Stimulated activated CD4-positive, alpha-beta T cell treated with anti-CD3 and anti-CD28 coated beads, TNF-alpha, amount 100 ng/mL, for 4 hours (primary cell): ENCODE data around the gene CDC42BPG.

Experiments
- DNase-seq, 3 experiments: peaks; one replicate each; pipeline ENCODE4 v3.0.0-alpha.2; 2020; ENCODE audit warnings: low read depth in 3 of 3

CDC42BPG gene

DNA sequence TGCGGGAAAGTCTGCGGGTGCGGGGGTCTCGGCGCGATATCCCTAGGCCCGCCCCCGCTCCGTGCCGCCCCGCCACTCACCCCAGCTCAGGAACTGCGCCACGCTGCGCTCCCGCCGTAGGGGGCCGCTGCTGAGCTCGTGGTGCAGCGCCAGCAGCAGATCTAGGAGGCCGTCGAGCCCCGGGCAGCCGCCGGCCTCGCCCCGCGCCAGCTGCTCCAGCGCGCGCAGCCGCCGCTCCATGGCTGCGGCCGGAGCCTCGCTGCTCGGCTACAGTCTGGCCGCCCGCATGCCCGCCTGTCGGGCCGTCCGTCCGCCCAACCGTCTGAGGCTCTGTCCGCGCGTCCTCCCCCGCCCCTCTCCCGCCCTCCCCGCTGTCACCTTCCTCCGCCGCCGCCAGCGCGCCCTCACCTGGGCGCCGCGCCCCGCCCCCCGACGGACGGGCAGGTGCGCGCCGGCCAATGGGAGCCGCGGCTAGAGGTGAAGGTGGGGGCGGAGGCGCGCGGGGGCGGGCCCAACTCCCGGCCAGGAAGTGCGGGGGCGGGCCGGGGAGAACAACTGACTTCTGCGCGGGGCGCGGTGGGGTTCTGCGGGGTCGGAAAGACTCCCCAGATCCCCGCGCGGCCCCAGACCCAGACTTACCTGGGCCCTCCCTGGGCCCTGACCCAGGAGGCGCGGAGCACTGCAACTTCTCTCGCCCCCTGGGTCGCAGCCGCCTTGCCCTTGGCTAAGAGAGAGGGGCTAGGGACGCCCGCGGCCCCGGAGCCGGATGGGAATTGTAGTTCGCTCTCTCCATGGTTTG is at the start of gene CDC42BPG:
Gene CDC42BPG, minus strand, starts transcription at position 324 of the 799 bp plus-strand sequence. Its CDS starts 84 bp downstream, at position 240.
- no peak for DNase-seq

- DNase-seq, result no peak
Observed at GRCh38 chr11:64893194-64894069, 49.0 kb upstream of the CDC42BPG start.

DNA sequence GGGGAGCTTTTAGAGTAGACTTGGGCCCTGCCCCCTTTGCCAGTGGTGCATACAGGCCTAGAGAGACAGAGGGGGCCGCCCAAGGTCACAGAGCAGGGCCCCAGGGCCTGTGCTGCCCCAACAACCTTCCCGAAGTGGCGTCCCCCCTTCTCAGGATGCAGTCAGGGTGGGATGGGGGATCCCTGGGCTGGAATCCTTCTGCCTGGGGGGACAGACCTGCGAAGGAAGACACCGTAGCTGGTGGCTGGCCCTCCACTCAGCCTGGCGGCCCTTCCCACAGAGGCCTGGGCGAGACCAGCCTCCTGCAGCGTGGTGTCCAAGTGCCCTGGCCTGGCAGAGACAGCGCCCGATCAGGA is 48.4 kb upstream of the CDC42BPG start:
- DNase-seq, result no peak

GRCh38 chr11:64892411-64892831 is 48.0 kb upstream of the CDC42BPG start:
- DNase-seq, result no peak

DNA sequence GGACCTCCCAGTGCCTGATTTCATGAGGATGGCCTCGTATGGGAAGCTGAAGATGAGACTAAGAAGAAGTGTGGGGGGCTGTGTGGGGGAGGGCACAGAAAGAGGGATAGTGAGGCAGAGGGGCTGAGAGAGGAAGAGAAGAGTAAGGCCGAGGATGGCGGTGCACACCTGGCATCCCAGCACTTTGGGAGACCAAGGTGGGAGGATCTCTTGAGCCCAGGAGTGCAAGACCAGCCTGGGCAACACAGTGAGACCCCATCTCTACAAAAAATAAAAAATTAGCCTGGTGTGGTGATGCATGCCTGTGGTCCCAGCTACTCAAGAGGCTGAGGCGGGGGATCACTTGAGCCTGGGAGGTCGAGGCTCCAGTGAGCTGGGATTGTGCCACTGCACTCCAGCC is 47.4 kb upstream of the CDC42BPG start:
- no peak for DNase-seq

DNA sequence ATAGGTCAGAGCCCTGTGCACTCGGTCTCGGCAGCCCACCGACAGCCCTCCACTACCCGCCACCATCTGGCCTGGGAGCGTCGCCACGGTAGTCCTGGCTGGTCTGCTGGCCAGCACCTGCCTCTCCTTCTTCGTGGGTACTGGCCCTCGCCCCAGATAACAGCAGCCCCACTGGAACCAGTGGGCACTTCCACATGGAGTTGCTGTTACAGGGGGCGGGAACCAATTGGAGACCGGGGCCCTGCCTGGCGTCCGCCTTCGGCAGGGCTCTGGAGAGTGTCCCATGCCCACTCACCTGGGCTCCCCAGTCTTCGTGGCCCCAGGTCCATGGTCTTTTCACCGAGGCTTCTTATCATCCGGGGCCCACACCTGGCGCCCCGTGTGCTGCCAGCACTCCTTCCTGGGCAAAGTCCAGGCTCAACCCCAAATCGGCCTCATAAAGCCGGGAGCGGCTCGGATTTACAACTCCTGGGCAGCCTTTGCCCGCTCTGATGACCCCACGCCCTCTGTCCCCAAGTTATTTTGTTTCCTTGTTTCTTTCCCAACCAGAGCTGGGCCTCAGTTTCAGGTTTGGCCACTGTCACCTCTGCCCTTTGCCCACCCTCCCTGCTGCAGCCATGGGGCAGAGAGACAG is 46.9 kb upstream of the CDC42BPG start:
- DNase-seq, result no peak

GRCh38 chr11:64890522-64890939 is 46.1 kb upstream of the CDC42BPG start:
- DNase-seq, result no peak

- DNase-seq, result no peak
Observed at GRCh38 chr11:64888729-64889511, 44.5 kb upstream of the CDC42BPG start.

DNA sequence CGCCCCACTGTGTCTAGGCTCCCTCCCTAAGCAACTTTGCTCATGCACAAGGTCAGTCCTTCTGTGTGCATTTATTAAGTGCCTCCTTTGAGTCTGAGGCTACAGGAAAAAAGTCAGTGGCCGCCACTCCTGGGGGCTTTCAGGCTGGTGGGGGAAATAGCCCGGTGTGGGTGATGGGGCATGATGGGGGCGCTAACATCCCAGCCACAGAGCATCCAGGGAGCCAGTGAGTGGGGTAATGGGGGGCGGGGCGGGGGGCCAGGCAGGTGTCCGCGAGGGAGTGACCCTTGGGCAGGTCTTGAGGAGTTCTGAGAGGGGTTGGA is 43.9 kb upstream of the CDC42BPG start:
- DNase-seq, result no peak

DNA sequence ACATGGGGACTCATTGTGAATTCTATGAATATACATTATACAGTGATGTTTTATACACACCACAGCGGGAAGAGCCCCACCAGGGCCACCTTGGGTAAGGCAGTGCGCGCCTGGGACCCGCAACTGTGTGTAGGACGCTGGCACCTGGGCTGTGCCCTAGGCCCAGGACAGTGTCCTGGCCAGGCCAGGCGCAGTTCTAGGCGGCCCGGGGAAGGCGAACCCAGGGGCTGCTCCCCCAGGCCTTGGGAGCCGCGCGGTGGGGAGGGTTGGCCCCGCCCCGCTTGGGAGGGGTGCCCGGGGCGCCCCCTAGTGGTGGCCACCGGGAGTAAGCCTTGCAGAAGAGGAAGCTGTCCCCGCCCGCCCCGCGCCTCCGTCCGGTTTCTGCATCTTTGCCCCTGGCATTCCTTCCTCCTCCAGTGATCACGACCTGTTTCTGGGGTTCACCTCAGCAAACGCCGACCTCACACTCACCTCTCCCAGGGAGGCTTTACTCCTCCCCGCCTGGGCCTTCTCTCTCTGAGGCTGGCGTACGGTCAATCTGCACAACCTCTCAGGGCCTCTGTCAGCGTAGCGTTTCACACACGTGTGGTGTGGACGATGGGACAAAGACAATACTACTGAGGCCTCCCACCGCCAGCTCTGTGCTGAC is 43.4 kb upstream of the CDC42BPG start:
- DNase-seq, result peak; percentile 68 to 85 (median 76)

GRCh38 chr11:64887234-64887756 is 42.8 kb upstream of the CDC42BPG start:
- DNase-seq, result no peak

GRCh38 chr11:64885367-64886286 is 41.2 kb upstream of the CDC42BPG start:
- no peak for DNase-seq

DNA sequence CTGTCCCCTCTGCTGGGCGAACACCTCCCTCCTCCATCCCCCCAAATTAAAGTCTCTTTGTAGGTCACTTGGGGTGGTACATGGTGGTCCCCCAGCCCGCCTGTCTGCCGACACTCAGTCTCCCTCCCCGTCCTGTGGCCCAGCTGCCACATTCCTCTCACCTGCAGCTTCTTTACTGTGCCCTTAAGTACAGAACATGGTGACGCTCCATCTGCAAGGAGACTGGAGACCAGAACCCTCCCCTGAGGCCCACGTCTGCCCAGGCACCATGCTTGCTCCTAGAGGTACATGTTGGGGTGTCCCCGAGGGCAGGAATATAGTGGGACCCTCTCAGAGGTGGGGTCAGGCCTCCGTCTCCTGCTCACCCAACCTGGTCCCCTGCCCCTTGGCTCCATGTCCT is 39.6 kb upstream of the CDC42BPG start:
- DNase-seq, result no peak

DNA sequence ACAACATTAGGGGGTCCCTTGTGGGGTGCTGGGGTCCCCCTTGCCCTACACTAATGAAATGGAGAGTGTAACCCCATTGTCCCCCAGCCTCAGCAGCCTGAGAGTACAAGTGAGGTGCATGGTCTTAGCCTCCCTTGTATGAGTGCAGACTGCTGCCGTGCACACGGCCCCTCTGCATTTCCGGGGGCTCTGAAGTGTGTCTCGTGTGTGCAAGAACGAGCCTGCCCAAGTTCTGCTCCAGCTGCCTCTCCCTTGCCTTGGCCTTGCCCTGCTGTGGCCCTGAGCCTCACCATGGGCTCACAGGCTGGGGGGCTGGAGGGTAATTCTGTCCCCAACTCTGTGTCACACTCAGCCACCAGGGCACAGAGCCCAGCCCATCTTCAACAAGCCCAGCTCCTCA is 39.1 kb upstream of the CDC42BPG start:
- DNase-seq, result no peak

DNA sequence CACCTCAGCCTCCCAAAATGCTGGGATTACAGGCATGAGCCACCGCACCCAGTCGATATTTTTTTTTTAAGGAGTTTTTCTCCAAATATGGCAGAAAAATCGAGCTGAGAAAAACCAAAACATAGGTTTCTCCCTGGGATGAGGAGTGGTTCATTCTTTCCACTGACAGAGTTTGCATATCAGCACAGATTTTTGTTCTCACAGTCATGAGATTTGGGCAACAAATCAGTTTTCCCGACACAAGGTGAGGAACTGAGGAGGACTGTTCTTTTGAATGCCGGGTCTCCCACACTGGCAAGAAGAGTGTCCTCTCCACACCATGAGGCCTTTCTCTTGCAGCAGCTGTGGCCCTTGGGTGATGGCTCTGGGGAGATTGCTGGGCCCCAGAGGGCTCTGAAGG is 37.8 kb upstream of the CDC42BPG start:
- no peak for DNase-seq

GRCh38 chr11:64881476-64881875 is 37.0 kb upstream of the CDC42BPG start:
- no peak for DNase-seq

DNA sequence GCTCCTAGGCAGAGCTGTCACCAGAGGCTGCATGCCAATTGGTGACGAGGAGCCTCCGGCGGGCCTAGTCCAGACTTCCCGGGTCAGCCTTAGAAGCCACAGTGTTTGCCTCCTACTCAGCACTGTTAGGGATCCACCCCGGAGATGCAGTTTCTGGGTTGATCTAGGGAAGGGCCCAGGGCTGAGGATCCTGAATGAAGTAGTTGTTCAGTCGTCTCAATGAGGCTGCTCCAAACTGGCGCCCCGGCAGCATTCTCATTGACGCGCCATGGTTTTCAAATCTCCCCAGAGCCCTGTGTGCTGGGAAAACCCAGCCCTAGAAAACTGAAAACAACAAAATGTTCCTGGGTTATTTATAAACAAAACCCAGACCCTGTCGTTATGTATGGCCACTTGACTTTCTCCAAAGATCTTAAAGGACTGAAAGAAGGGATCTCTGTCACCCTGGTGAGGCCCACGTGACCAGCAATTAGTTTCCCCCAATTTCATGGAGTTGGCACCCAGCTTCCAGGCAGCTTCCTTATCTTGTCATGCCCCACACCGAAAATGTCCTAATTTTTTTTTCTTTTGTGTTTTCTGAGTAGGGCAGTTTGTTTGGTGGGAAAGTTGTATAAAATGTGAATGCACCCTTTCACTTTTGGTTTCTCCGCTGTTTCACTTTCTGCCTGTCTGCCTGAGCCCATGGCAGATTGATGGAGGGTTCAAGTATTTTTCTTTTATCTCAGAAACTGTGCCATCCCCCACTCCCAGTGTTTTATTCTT is 36.0 kb upstream of the CDC42BPG start:
- no peak for DNase-seq

DNA sequence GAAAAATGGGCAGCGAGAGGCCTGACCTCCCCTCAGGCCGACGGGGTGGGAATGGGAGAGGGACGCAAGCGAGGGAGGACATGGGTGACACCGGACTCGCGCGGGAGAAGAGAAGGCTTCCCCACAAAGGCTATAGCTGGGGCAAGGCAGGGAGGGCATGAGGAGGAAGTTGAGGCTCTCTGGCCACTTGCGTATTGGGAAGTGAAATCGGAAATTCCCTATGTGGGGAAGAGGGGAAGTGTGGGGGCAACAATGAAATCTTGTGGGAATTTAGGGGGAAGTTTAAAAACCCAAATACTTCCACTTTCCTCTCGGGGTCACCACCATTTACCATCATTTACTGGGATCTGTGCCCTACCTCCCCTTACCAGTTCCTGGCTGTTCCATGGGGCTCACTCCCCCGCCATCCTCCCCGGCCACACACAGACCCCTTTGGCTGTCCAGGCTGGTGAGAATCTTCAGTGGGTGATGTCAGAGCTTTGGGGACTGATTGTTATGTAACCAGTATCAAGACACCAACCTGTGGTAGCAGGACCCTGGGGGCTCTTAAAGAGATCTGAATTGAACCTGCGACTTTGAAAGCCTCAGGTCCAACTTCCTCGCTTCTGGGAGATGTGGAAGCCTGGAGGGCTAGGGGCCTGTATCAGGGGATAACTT is 34.9 kb upstream of the CDC42BPG start:
- no peak for DNase-seq
